Spinal cord (tissue), 10 donors: Measurements from ENCODE around the gene CDH24. TPM values are rescaled to one million over a fixed set of nuclear protein-coding genes. Genes with fewer than 3 reads are reported as not detected.
"Not testable (repeated sequence)": the region's sequence is repeated elsewhere in the genome, so short reads cannot be mapped to it uniquely, and the experiment has no call there.

Experiments
- DNase-seq, 6 donors: peaks; one replicate each; pipeline versions ENCODE4 v3.0.0 to v3.0.0-alpha.2; 2013 to 2015; ENCODE audit warnings: low spot score in 6 of 6, low read depth in 4 of 6
- H3K27ac ChIP-seq: one replicate; pipeline ENCODE4 v1.5.1; 2013; ENCODE audit warnings: low read depth, low read length, control low read depth
- H3K27me3 ChIP-seq: one replicate; pipeline ENCODE4 v1.6.1; 2013; ENCODE audit warnings: low read length; ENCODE audit not compliant: control insufficient read depth, insufficient read depth
- H3K36me3 ChIP-seq: one replicate; pipeline ENCODE4 v1.6.1; 2013; ENCODE audit warnings: low read length; ENCODE audit not compliant: control insufficient read depth, insufficient read depth
- H3K4me1 ChIP-seq: one replicate; pipeline ENCODE4 v1.6.1; 2013; ENCODE audit warnings: low read length; ENCODE audit not compliant: control insufficient read depth, insufficient read depth
- H3K4me3 ChIP-seq: one replicate; pipeline ENCODE4 v1.5.1; 2013; ENCODE audit warnings: low read depth, low read length, control low read depth
- H3K9me3 ChIP-seq: one replicate; pipeline ENCODE4 v1.6.1; 2013; ENCODE audit warnings: low read length; ENCODE audit not compliant: control insufficient read depth, insufficient read depth
- WGBS: methylation state at CpG from one replicate; pipeline ENCODE4 v1.1.5; 2013; ENCODE audit warnings: missing lambda C conversion rate; ENCODE audit not compliant: insufficient coverage; 5-methylcytosine and 5-hydroxymethylcytosine counted together
- polyA plus RNA-seq, 2 donors: library from polyadenylated mRNA; unstranded; fragments of 120-200 nt; gene quantifications; one replicate each; pipeline ENCODE4 v1.2.1, GENCODE V29; 2013; ENCODE audit not compliant: insufficient read length in 2 of 2
- total RNA-seq, 2 donors: library from RNA; depleted of rRNA in 1 of 2; stranded (reverse); fragments of 120-200 nt in 1 of 2; fragments of >200 nt in 1 of 2; gene quantifications; one replicate each; pipeline versions ENCODE4 v1.2.3 to v1.2.4, GENCODE V29; 2013 to 2014
- donor health status: healthy.

CDH24 gene
- total and polyA plus RNA-seq, 4 donors = 9.6 to 46.0 (median 27.5) TPM

- peak in 1 of 6 donors; percentile 57 for DNase-seq
- WGBS = 53% methylated on average over 6 of the region's 7 CpGs
- no peaks in the 10 kb centered on the region for H3K27me3 ChIP-seq
- no peak overlapping the region for H3K4me3 ChIP-seq
- no peak overlapping the region for H3K27ac ChIP-seq
- H3K4me1 ChIP-seq = peaks cover 16% of the 10 kb centered on the region
- H3K36me3 ChIP-seq = peaks cover 14% of the 10 kb centered on the region
- no peaks in the 10 kb centered on the region for H3K9me3 ChIP-seq
Observed at GRCh38 chr14:23021889-23022442, 35.4 kb downstream of the CDH24 start.

- Histone ChIP-seq H3K9me3 (no peaks in the 10 kb centered on the region), H3K4me1 (peaks cover 16% of the 10 kb centered on the region)
- 24% methylated on average over 6 of the region's 9 CpGs for WGBS
Observed at GRCh38 chr14:23021434-23021833, 35.9 kb downstream of the CDH24 start.

GRCh38 chr14:23020143-23021128 lies 36.9 kb downstream of the CDH24 start:
- H3K4me1 ChIP-seq = peaks cover 11% of the 10 kb centered on the region
- peaks cover 3% of the 10 kb centered on the region for H3K36me3 ChIP-seq
- no peaks in the 10 kb centered on the region for H3K27me3 ChIP-seq
- H3K4me3 ChIP-seq = no peak overlapping the region
- no peaks in the 10 kb centered on the region for H3K9me3 ChIP-seq
- peak in 1 of 6 donors; percentile 86 for DNase-seq
- no peak overlapping the region for H3K27ac ChIP-seq
- 100% methylated on average over 1 of the region's 7 CpGs for WGBS

More at GRCh38 chr14:23021434-23021833, 35.9 kb downstream of the CDH24 start:
- no peak overlapping the region for H3K27ac ChIP-seq
- H3K4me3 ChIP-seq = no peak overlapping the region
- DNase-seq = peak in 1 of 6 donors; percentile 95
- no peaks in the 10 kb centered on the region for H3K27me3 ChIP-seq
- H3K36me3 ChIP-seq = peaks cover 12% of the 10 kb centered on the region

- Histone ChIP-seq H3K27me3 (no peaks in the 10 kb centered on the region), H3K4me1 (peaks cover 3% of the 10 kb centered on the region), H3K9me3 (no peaks in the 10 kb centered on the region), H3K36me3 (no peaks in the 10 kb centered on the region), H3K27ac (no peak overlapping the region), H3K4me3 (no peak overlapping the region)
- no peak for DNase-seq
Observed at GRCh38 chr14:23018107-23018506, 39.2 kb downstream of the CDH24 start.

- no peaks in the 10 kb centered on the region for H3K27me3 ChIP-seq
- WGBS = 87% methylated on average over 5 of the region's 5 CpGs
- H3K4me3 ChIP-seq = no peak overlapping the region
- peaks cover under 1% of the 10 kb centered on the region for H3K4me1 ChIP-seq
- no peak overlapping the region for H3K27ac ChIP-seq
- H3K9me3 ChIP-seq = no peaks in the 10 kb centered on the region
- H3K36me3 ChIP-seq = no peaks in the 10 kb centered on the region
- no peak for DNase-seq
Observed at GRCh38 chr14:23017091-23017490, 40.2 kb downstream of the CDH24 start.

- DNase-seq = peak in 1 of 6 donors; percentile 55
- no peak overlapping the region for H3K27ac ChIP-seq
- WGBS = 48% methylated on average over 3 of the region's 4 CpGs
Observed at GRCh38 chr14:23015618-23016017, 41.7 kb downstream of the CDH24 start.

GRCh38 chr14:23013749-23014054 lies 43.6 kb downstream of the CDH24 start:
- not testable (repeated sequence) for H3K27me3 ChIP-seq, H3K4me3 ChIP-seq, H3K36me3 ChIP-seq, DNase-seq, H3K9me3 ChIP-seq, H3K27ac ChIP-seq, H3K4me1 ChIP-seq
- no CpG with 5 or more reads among the region's 5 CpGs for WGBS

More at GRCh38 chr14:23015618-23016017, 41.7 kb downstream of the CDH24 start:
- H3K4me3 ChIP-seq = no peak overlapping the region
- no peaks in the 10 kb centered on the region for H3K27me3 ChIP-seq
- H3K4me1 ChIP-seq = no peaks in the 10 kb centered on the region
- no peaks in the 10 kb centered on the region for H3K9me3 ChIP-seq
- no peaks in the 10 kb centered on the region for H3K36me3 ChIP-seq

GRCh38 chr14:23013054-23013748 lies 44.1 kb downstream of the CDH24 start:
- 87% methylated on average over 3 of the region's 6 CpGs for WGBS

GRCh38 chr14:23009939-23010726 lies 47.2 kb downstream of the CDH24 start, which contains the start of gene C14orf93:
TSS of gene C14orf93 (minus strand) at chr14:23010143. CDS start at chr14:22999023, 11,120 bp downstream.
- peak in 2 of 6 donors; percentile 91 to 92 for DNase-seq
- H3K27ac ChIP-seq = peak within 1 kb of the TSS; percentile 75
- H3K9me3 ChIP-seq = no peaks in the 10 kb centered on the region
- H3K4me3 ChIP-seq = peak within 1 kb of the TSS; percentile 57
- no peaks in the 10 kb centered on the region for H3K36me3 ChIP-seq
- WGBS = 3% methylated on average over 40 of the region's 40 CpGs
- no peaks in the 10 kb centered on the region for H3K27me3 ChIP-seq
- H3K4me1 ChIP-seq = peaks cover 13% of the 10 kb centered on the region

More at GRCh38 chr14:23013054-23013748, 44.1 kb downstream of the CDH24 start:
- no peaks in the 10 kb centered on the region for H3K27me3 ChIP-seq
- H3K36me3 ChIP-seq = no peaks in the 10 kb centered on the region
- H3K4me1 ChIP-seq = no peaks in the 10 kb centered on the region
- no peaks in the 10 kb centered on the region for H3K9me3 ChIP-seq
- DNase-seq = no peak
- no peak overlapping the region for H3K27ac ChIP-seq
- no peak overlapping the region for H3K4me3 ChIP-seq
